Spleen (tissue), 11 donors: ENCODE measurements around the gene CD300E. TPM values are rescaled to one million over a fixed set of nuclear protein-coding genes. Genes with fewer than 3 reads are reported as not detected.
A peak's percentile ranks its signal among the peaks of the same experiment; 100 is the strongest.

Experiments used
- DNase-seq: peaks from one replicate; pipeline ENCODE4 v3.0.0-alpha.2; 2020
- H3K27ac ChIP-seq, 8 donors: fragments of 200-600 bp; sonication (generic) in 7 of 8; 1 replicate in 4 of 8; 2 replicates in 4 of 8; pipeline versions ENCODE4 v1.5.0 to v1.8.0; 2016 to 2021; ENCODE audit warnings: inconsistent platforms in 4 of 8, mild to moderate bottlenecking in 4 of 8, moderate library complexity in 1 of 8
- H3K27me3 ChIP-seq, 7 donors: fragments of 200-600 bp; sonication (generic) in 6 of 7; replicated peaks in 1 of 7; 1 replicate in 4 of 7; 2 replicates in 3 of 7; pipeline versions ENCODE4 v1.5.0 to v1.8.0; 2016 to 2021; ENCODE audit warnings: inconsistent platforms in 3 of 7, mild to moderate bottlenecking in 1 of 7
- H3K36me3 ChIP-seq, 6 donors: fragments of 200-600 bp; sonication (generic) in 5 of 6; 1 replicate in 4 of 6; 2 replicates in 2 of 6; pipeline versions ENCODE4 v1.5.0 to v1.8.0; 2016 to 2021; ENCODE audit warnings: inconsistent platforms in 2 of 6
- H3K4me1 ChIP-seq, 6 donors: fragments of 200-600 bp; sonication (generic) in 5 of 6; 1 replicate in 3 of 6; 2 replicates in 3 of 6; pipeline versions ENCODE4 v1.5.0 to v1.8.0; 2016 to 2021; ENCODE audit warnings: inconsistent platforms in 3 of 6
- H3K4me3 ChIP-seq, 8 donors: fragments of 200-600 bp; sonication (generic) in 7 of 8; 1 replicate in 4 of 8; 2 replicates in 4 of 8; pipeline versions ENCODE4 v1.5.0 to v1.8.0; 2016 to 2021; ENCODE audit warnings: inconsistent platforms in 4 of 8, mild to moderate bottlenecking in 4 of 8, moderate library complexity in 2 of 8
- H3K9me3 ChIP-seq, 8 donors: fragments of 200-600 bp; sonication (generic) in 7 of 8; 1 replicate in 4 of 8; 2 replicates in 4 of 8; pipeline versions ENCODE4 v1.5.0 to v1.8.0; 2016 to 2021; ENCODE audit warnings: inconsistent platforms in 4 of 8
- POLR2A ChIP-seq, 3 donors: fragments of 450-650 bp; IDR thresholded peaks; one replicate each; pipeline ENCODE4 v1.5.1; 2017; ENCODE audit warnings: antibody characterized with exemption in 3 of 3, mild to moderate bottlenecking in 1 of 3
- POLR2AphosphoS5 ChIP-seq, 3 donors: sonication (generic); formaldehyde crosslinking; IDR thresholded peaks; one replicate each; pipeline ENCODE4 v1.5.1; 2017; ENCODE audit warnings: antibody characterized with exemption in 3 of 3
- WGBS, 5 donors: extraction: QIAGEN DNeasy Blood & Tissue Kit in 3 of 5; methylation state at CpG; one replicate each; pipeline versions ENCODE4 v1.1.5 to v1.1.7; 2013 to 2018; 5-methylcytosine and 5-hydroxymethylcytosine counted together
- intact Hi-C: fragments of 100-400 bp; cut with DNase I; formaldehyde crosslinking; loops from one replicate; pipeline ENCODE4 v1.15.0; 2023; ENCODE audit warnings: low total_unique reads
- polyA plus RNA-seq, 3 donors: library from polyadenylated mRNA; stranded (reverse); fragments of 200-250 nt; gene quantifications; one replicate each; pipeline ENCODE4 v1.2.1, GENCODE V29; 2013
- total RNA-seq, 7 donors: library from RNA; depleted of rRNA in 3 of 7; stranded (reverse); fragments of >200 nt in 3 of 7; fragmentation: NEBNext Ultra II Directional in 4 of 7; extraction: Animal tissue kit (Norgen Biotek cat#: 25700) in 4 of 7; gene quantifications; one replicate each; pipeline versions ENCODE4 v1.1.0 to v1.2.1, GENCODE V29; 2016 to 2021
- TF ChIP-seq, protein P1 (sequence below), 11 experiments: fragments of 200-600 bp in 7 of 11; fragments of 450-650 bp in 4 of 11; sonication (generic) in 4 of 11; IDR thresholded peaks in 8 of 11; conservative IDR thresholded peaks in 3 of 11; 1 replicate in 7 of 11; 2 replicates in 4 of 11; pipeline versions ENCODE4 v1.4.0 to v1.8.0; 2016 to 2021; ENCODE audit warnings: antibody characterized with exemption in 11 of 11, inconsistent platforms in 4 of 11, mild to moderate bottlenecking in 1 of 11
- donor health status: healthy with polysubstance abuse.
- donor health status: DM: no; HTN: no; CAD: no; lungs with moderate emphysema.
- donor health status: DM: no; HTN: no; CAD: no.
- donor health status: Bipolar disorder and iron deficiency.
- donor health status: healthy.
- donor health status: DM: no; HTN: no; CAD: no.
- donor health status: DM: yes; HTN: yes; CAD: no.

CD300E gene
- total and polyA plus RNA-seq, 10 donors, result 0.99 to 20.3 (median 5.7) TPM

DNA sequence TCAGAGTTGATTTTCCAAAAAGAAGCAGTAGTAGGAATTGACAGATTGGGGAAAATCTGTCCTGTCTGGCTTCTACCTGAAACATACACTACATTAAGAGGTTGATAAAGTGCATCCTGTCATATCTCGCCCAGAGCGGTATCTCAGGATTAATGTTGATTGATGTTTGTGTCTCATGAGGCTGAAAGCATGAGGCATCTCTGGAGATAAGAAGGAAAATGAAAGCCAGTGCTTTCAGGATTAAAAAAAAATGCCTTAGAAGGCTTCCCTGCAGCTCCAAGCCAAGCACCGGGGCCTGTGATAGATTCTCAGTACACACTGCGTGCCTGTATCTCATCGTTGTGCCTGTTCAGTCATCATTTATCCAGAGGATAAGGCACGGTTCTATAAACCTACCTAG lies 26.4 kb upstream of the CD300E start:
- peaks cover 0 to 83% (median 35%) of the 10 kb centered on the region in 7 donors for H3K27me3 ChIP-seq
- H3K36me3 ChIP-seq, result no peaks in the 10 kb centered on the region
- WGBS, 5 donors, result 56 to 70% (median 64%) methylated on average over 6 of the region's 6 CpGs
- intact Hi-C loops, result no loop called here
- no peaks in the 10 kb centered on the region for H3K9me3 ChIP-seq
- DNase-seq, result no peak
- H3K27ac ChIP-seq, result no peak overlapping the region
- TF ChIP-seq, protein P1, sequence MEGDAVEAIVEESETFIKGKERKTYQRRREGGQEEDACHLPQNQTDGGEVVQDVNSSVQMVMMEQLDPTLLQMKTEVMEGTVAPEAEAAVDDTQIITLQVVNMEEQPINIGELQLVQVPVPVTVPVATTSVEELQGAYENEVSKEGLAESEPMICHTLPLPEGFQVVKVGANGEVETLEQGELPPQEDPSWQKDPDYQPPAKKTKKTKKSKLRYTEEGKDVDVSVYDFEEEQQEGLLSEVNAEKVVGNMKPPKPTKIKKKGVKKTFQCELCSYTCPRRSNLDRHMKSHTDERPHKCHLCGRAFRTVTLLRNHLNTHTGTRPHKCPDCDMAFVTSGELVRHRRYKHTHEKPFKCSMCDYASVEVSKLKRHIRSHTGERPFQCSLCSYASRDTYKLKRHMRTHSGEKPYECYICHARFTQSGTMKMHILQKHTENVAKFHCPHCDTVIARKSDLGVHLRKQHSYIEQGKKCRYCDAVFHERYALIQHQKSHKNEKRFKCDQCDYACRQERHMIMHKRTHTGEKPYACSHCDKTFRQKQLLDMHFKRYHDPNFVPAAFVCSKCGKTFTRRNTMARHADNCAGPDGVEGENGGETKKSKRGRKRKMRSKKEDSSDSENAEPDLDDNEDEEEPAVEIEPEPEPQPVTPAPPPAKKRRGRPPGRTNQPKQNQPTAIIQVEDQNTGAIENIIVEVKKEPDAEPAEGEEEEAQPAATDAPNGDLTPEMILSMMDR (IDR thresholded peaks at IDR 0.05 in 8 of 11, conservative IDR thresholded peaks at IDR 0.05 in 3 of 11), result no peak
- TF ChIP-seq POLR2A (IDR thresholded peaks at IDR 0.05) (no peak), POLR2AphosphoS5 (IDR thresholded peaks at IDR 0.05) (no peak)
- H3K4me1 ChIP-seq, result peaks cover 0 to 4% (median 0%) of the 10 kb centered on the region in 6 donors
- no peak overlapping the region for H3K4me3 ChIP-seq

- Histone ChIP-seq H3K27me3 (peaks cover 0 to 69% (median 25%) of the 10 kb centered on the region in 7 donors), H3K27ac (no peak overlapping the region), H3K4me3 (no peak overlapping the region), H3K4me1 (peaks cover 0 to 4% (median 0%) of the 10 kb centered on the region in 6 donors), H3K9me3 (no peaks in the 10 kb centered on the region), H3K36me3 (no peaks in the 10 kb centered on the region)
- DNase-seq, result no peak
- TF ChIP-seq, protein P1 (IDR thresholded peaks at IDR 0.05 in 8 of 11, conservative IDR thresholded peaks at IDR 0.05 in 3 of 11), result no peak
- no peak for TF ChIP-seq POLR2AphosphoS5 (IDR thresholded peaks at IDR 0.05)
- no peak for TF ChIP-seq POLR2A (IDR thresholded peaks at IDR 0.05)
- intact Hi-C loops, result no loop called here
- 70 to 88% (median 79%) methylated on average over 8 to 9 of the region's 9 CpGs for WGBS, 5 donors
Measured at GRCh38 chr17:74647871-74648672, 24.5 kb upstream of the CD300E start.

DNA sequence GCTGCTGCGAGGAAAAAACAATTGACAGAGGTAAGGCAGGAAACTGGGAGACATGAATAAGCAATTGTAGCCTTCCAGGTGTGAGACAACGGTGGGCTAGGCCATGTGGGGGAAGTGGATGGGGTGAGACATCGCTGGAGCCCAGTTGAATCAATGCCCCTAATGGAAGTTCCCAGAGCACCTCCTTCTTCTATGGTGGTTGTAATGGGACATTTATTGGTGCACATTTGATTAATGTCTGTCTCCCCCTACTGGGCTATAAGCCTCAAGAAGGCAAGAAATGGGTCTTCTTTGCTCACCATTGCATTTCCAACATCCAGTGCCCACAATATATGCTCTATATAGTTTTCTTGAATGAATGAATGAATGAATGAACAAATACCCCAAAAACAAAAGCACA lies 22.7 kb upstream of the CD300E start:
- peaks cover 0 to 18% (median 10%) of the 10 kb centered on the region in 6 donors for H3K4me1 ChIP-seq
- no peak for DNase-seq
- intact Hi-C loops, result no loop called here
- H3K27ac ChIP-seq, result no peak overlapping the region
- peaks cover 0 to 63% (median 31%) of the 10 kb centered on the region in 7 donors for H3K27me3 ChIP-seq
- no peaks in the 10 kb centered on the region for H3K9me3 ChIP-seq
- no peak for TF ChIP-seq POLR2AphosphoS5 (IDR thresholded peaks at IDR 0.05)
- TF ChIP-seq, protein P1 (IDR thresholded peaks at IDR 0.05 in 8 of 11, conservative IDR thresholded peaks at IDR 0.05 in 3 of 11), result peak in 9 of 11 experiments; percentile 10 to 55 (median 36)
- H3K36me3 ChIP-seq, result no peaks in the 10 kb centered on the region
- no peak overlapping the region for H3K4me3 ChIP-seq
- WGBS, 5 donors, result 42 to 53% (median 45%) methylated on average over 3 of the region's 3 CpGs

GRCh38 chr17:74645010-74645409 lies 21.5 kb upstream of the CD300E start:
- intact Hi-C loops, result no loop called here
- H3K4me3 ChIP-seq, result no peak overlapping the region
- no peaks in the 10 kb centered on the region for H3K36me3 ChIP-seq
- H3K27ac ChIP-seq, result no peak overlapping the region
- 78 to 90% (median 88%) methylated on average over 2 of the region's 2 CpGs for WGBS, 5 donors
- H3K27me3 ChIP-seq, result peaks cover 0 to 61% (median 25%) of the 10 kb centered on the region in 7 donors
- TF ChIP-seq POLR2AphosphoS5 (IDR thresholded peaks at IDR 0.05) (no peak), POLR2A (IDR thresholded peaks at IDR 0.05) (no peak)
- peaks cover 3 to 30% (median 22%) of the 10 kb centered on the region in 6 donors for H3K4me1 ChIP-seq
- H3K9me3 ChIP-seq, result no peaks in the 10 kb centered on the region
- DNase-seq, result no peak
